ENCODE data around the gene RAB11FIP3.

The RAB11FIP3 gene

GRCh38 chr16:534856-535445, 109.5 kb downstream of the RAB11FIP3 start:
- no peak for DNase-seq

GRCh38 chr16:535446-536405, 110.3 kb downstream of the RAB11FIP3 start:
- no peak for DNase-seq

DNA sequence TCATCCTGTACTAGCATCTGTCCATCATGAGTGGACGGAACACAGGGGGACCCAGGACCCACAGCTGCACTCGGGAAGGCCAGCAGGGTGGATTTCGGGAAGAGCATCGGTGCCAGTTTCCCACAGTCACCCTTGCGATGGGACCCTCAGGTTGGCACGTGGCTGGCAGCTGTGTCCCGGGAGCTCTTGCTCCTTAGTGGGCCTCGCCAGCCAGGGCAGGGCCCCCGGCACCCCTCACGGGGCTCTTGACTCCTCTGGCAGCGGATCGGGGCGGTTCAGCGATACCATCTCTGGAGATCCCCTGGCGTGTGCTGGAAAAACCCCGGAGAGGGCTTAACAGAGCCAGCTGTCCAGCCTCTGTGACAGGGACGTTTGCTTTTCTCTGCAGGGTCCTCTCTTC, 111.3 kb downstream of the RAB11FIP3 start:
- no peak for DNase-seq

GRCh38 chr16:537415-538335, 112.2 kb downstream of the RAB11FIP3 start:
- no peak for DNase-seq

- no peak for DNase-seq
These were observed 114.6 kb downstream of the RAB11FIP3 start for GRCh38 chr16:539901-540530.

DNA sequence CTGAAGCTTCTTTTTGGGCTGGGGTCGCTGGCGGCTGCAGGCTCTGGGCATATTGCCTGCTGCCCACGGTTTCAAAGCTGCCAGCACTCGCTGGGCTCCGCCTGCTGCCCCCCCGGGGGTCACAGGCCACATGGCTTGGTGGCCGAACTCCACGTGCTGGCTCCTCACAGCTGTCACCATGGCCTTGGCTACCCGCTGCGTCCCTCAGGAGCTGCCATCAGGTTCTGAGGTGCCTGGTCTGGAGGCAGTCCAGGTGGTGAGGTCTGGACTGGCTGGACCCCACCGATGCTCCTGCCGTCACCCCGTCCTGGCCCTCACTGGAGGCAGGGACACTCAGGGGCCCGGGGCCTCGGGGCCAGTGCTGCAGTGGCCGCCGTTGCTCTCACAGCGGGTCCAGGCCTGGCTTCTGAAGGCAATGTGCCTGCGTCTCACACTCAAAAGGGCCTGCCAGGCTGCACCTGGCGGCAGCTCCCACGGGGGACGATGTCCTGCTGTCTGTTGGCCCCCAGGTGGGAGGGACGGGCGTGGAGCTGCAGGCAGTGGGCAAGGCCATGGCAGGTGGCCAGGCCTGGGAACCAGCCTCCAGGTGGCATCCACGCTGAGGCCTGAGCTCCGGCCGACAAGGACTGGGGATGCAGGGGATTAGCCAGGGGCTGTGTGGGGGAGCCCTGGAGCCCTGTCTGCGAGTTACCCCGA, 115.3 kb downstream of the RAB11FIP3 start:
- no peak for DNase-seq

GRCh38 chr16:543301-544164, 118.1 kb downstream of the RAB11FIP3 start:
- no peak for DNase-seq

- no peak for DNase-seq
These were observed 119.1 kb downstream of the RAB11FIP3 start for GRCh38 chr16:544517-544916.

DNA sequence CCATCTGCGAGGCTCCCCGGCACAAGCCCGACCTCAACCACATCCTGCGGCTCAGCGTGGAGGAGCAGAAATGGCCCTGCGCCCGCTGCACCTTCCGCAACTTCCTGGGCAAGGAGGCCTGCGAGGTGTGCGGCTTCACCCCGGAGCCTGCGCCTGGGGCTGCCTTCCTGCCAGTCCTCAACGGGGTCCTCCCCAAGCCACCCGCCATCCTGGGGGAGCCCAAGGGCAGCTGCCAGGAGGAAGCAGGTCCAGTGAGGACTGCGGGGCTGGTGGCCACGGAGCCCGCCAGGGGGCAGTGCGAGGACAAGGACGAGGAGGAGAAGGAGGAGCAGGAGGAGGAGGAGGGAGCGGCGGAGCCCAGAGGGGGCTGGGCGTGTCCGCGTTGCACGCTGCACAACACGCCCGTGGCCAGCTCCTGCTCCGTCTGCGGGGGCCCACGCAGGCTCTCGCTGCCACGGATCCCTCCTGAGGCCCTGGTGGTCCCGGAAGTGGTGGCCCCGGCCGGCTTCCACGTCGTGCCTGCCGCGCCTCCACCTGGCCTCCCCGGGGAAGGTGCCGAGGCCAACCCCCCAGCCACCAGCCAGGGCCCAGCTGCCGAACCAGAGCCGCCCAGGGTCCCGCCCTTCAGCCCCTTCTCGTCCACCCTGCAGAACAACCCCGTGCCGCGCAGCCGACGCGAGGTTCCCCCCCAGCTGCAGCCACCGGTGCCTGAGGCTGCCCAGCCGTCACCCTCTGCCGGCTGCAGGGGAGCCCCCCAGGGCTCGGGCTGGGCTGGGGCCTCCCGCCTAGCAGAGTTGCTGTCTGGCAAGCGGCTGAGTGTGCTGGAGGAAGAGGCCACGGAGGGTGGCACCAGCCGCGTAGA, 121.7 kb downstream of the RAB11FIP3 start:
- DNase-seq = peak; percentile 47

DNA sequence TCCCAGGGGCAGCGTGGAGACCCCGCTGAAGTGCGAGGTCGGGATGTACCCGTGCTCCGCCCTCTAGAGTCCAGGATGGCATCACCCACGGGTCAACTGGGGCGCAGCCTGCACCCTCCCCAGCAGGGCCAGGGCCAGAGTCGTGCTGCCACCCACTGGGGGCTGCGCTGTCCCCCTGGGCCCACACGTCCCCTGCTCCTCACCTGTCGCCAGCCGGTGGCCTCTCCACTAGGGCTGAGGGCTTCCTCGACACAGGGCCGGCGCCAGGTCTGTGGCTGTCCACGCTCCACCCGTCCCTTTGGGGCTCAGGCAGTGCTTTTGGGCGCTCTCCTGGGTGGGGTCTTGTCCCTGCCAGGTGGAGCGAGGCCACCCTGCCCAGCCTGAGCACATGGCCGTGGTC, 123.1 kb downstream of the RAB11FIP3 start:
- DNase-seq = no peak

GRCh38 chr16:549544-550263, 124.3 kb downstream of the RAB11FIP3 start:
- no peak for DNase-seq

GRCh38 chr16:551210-551609, 125.8 kb downstream of the RAB11FIP3 start:
- DNase-seq = no peak

- no peak for DNase-seq
These were observed 126.7 kb downstream of the RAB11FIP3 start for GRCh38 chr16:552171-552570.

DNA sequence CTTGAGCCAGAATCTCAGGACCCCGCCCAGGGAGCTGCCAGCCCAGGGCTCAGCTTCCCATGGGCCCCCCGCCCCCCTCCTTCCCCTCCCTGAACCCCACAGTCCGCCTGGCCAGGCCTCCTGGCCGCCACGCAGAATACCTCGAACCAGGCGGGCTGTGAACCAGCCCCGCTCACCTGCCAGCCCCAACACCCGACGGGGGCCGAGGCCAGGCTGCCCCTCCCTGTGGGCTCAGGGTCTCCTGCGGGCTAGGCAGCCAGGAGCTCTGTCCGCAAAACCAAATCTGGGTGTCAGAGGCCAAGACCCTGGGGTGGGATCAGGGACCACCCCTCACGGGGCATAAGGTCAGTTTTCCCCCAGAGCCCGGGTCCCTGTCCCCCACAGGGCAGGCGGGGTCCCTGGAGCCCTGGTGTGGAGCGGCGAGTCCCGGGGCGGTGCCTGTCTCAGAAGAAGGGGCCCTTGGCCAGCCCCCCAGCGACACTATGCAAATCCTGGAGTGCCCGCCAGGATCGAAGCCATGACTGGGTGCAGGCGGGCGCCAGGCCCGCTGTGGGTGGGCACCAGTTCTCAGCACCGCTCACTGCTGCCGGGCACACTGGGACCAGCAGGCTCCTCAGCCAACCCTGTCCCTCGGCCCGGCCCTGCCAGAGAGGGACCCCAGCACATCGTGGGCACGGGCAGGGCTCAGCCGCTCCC, 128.3 kb downstream of the RAB11FIP3 start:
- DNase-seq = no peak

- DNase-seq = no peak
These were observed 128.8 kb downstream of the RAB11FIP3 start for GRCh38 chr16:554297-554621.

DNA sequence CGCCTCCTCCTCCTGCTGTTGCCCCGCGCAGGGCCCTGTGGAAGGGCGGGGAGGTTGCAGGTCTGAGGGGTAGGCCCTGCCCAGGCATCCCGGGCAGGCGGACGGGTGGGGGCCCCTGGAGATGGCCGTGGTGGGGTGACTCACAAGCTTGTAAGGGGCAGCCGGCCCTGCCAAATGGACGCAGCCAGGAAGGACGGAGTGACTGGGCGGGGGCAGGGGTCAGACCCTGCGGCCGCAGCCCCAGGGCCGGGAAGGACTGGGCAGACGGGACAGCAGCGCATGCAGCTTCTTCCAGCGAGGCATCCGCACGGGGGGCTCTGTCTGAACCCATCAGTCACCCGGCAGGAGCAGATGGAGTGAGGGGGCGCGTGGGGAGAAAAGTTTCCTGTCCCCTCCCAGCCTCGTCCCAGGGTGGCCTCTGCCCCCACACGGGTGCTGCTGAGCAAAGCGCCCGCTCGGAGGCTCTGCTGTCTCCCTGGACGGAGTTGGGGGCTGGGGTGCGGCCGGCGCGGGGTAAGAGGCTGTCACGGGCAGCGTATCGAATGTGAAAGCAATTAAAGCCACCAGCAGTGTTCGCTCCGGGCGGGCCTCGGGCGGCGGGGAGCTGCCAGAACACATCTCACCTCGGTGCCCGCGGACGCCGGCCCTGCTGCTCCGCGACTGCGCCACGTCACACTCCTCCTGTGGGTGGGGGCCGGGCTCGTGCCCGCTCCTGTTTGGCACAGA, 129.4 kb downstream of the RAB11FIP3 start:
- no peak for DNase-seq

DNA sequence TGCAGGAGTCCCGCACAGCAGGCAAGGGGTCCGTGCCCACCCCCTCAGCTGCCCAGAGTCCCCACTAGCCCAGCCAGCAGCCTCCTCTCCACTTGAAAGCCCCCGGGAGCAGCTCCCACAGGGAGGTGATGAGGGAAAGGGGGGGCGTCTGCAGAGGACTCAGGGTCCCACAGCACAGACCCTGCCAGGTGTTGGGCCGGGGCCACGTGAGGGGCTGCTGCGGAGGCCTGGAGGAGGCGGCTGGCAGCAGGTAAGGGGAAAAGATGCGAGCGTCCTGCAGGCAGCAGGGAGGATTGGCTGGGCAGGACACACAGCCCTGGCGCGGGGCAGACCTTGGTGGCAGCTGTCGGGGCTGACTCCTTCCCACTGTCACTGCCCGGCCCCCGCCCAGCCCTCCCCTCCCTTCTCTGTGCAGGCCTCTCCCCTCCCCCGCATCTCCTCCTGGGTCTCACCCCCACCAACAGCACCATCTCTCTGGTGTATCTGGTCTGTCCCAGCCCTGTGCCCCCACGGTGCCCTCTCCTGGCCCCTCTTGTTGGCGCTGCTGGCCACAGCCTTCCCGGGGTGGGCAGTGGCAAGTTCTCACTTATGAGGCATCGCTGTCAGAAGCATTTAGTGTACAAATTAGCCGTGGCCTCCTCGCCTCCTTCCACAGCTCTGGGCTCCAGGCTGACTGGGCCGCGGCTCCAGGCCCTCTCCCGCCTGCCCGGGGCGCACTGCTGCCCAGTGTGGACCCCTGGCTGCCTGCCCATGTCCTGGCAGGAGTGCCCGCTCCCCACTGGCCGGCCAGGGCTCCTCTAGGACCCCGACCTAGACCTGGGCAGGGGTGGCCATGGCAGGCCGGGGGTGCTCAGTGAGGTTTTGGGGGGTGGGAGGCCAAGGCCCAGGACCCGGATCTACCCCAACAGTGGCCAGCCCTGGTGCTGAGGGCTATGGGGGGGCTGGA, 130.4 kb downstream of the RAB11FIP3 start:
- DNase-seq = no peak

Data from activated CD4-positive, alpha-beta T cell treated with anti-CD3 and anti-CD28 coated beads, Interleukin-2, amount 50 U/mL, for 1 hour (primary cell).